NCI-H82 treated with DMSO at 0.1 percent for 48 hours (cell line): Measurements from ENCODE around the gene PSMD7.

Source experiments
- DNase-seq: peaks from one replicate; lab custom pipeline; 2025; ENCODE audit not compliant: unreplicated experiment; lab: John Stamatoyannopoulos, UW

PSMD7 gene

DNA sequence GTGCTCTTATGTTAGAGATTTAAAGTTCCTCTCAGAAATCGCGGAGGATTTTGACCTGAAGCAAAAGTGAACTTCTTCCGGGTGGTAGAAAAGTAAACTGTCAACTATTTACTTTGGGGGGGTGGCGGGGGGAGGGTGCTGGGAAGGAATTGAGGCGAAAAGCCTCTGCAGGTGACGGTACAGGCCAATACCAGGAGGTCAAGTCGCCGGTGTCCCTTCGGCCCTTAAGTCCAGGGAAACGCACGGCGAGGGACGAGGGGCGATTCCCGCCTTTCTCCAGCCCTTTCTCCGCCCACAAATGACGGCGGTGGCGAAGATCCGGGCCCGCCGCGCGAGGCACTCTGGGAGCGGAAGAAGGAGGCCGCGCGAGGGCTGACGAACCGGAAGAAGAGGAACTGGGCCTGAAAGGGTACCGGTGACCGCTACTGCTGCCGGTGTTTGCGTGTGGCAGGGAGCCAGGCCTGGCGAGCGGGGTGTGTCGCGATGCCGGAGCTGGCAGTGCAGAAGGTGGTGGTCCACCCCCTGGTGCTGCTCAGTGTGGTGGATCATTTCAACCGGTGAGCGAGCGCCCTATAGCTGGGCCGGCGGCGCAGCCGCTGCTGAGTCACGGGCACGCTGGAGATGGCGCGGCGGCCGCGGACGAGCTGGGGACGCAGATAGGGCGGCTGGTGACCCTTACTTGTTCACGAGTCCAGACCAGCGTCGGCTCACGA is at the start of gene PSMD7:
Gene PSMD7 (plus strand): TSS at position 383 of the 713 bp plus-strand sequence. CDS start 101 bp downstream, at position 484.
- DNase-seq = peak; percentile 60

DNA sequence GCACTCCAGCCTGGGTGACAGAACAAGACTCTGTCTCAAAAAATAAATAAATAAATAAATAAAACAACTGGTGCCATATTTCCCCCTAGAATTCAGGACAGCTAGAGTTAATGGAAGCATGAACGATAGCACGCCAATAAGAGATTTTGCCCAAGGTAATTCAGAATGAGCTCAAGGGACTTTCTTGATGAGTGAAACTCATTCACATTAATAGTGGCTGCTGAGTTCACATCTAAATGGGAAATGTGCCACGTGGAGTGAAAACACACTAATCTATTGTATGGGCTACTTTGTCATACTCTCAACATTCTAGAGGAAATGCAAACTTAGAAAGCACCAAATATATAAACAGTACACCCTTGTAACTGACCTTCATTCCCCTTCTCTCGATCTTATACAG is 47.4 kb upstream of the PSMD7 start:
- DNase-seq = no peak

DNA sequence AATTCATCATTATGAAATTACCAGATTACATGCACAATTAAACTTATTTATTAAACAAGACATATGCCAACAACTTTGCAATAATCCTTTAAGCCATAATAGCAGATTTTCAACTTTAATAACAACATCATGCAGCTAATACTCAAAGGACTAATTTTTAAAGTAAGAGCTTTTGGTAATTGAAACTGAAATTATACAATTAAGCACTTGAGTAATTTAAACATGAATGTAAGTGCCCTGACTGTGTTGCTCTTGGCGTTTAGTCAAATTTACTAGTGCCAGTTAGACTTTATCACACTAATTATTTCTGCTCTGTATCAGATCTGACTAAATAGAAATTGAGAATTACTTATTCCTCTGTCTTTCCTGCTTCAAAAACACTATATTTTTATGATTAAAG is 46.8 kb upstream of the PSMD7 start:
- no peak for DNase-seq

DNA sequence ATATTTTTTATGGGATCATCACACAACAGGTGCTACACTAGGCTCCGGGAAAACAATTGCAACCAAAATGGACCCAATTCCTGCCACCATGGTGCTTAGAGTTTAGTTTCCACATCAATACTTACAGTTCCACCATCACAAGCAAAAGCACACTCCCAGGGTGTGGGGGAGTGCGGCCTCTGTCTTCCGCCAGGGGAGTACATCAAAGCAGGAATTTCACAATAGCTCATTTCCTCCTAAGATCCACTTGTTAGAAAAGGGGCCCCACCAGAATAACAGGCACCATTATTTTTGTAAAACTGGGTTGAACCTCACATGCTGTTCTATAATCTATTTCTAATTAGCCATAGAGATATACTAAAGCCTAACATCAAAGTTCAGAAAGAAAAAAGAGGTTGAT is 44.3 kb upstream of the PSMD7 start:
- no peak for DNase-seq

DNA sequence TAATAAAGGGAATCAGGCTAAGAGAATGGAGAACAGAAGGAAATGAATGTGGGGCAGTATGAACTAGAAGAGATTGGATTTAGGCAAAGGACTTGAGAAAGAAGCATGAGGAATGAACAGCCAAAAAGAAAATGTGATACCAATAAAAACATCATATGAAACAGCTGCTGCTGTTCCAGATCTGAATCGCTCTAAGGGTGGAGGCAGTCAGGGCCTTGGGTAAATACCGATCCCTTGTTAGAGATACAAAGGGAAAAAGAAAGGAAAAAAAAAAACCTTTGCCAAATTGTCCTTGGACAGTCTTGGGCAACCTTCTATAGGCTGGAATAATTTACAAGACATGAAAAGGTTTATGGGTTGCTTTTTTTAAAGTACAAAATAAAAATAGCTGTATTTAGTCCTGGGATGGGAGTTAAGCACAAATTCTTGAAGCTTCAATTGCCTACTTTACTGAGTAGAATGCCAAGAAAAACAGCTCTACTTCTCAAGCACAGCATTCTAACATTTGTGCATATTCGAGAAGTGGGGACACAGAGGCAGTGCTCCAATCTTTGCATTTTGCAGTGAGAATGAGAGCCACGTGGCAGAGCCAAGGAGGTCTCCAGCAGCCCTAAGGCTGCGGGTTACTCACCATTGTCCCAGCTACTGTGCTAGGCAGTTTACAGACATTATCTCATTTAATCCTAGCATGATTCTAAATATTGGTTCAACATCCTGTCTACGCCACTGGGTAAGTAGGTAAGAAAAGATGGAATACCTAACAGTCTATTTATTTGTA is 43.3 kb upstream of the PSMD7 start:
- no peak for DNase-seq

DNA sequence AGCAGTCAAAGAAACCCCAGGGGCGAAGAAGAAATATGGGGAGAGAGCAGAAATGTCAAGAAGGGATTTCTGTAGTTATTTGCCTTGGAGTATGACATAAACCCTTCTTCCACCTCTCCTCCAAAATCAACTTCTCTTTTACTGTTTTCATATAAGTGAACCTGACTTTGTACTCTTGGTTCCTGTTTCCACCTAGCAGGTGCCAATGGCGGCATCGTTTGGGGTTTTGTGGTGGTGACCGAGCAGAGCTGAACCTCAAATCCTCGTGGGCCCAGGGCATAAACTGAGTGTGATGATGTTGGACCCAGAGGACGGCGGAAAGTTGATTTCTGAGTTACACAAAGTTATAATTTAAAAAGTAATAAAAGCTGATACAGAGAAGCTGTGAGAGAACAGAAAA is 39.6 kb upstream of the PSMD7 start:
- DNase-seq = no peak

DNA sequence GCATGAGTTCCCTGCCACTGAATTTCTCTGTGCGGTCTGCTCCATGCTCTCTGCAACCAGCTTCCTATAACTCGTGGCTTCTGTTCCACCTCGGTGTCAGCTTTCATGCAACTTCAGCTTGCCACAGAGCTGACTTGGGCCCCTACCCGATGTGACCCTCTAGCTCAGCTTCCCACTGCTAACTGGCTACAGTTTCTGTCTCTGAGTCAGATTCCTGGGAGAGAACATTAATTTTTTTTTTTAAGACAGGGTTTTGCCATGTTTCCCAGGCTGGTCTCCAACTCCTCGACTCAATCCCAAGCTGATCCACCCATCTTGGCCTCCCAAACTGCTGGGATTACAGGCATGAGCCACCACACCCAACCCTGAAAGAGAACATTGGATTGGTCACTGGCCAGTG is 35.5 kb upstream of the PSMD7 start:
- DNase-seq = no peak

DNA sequence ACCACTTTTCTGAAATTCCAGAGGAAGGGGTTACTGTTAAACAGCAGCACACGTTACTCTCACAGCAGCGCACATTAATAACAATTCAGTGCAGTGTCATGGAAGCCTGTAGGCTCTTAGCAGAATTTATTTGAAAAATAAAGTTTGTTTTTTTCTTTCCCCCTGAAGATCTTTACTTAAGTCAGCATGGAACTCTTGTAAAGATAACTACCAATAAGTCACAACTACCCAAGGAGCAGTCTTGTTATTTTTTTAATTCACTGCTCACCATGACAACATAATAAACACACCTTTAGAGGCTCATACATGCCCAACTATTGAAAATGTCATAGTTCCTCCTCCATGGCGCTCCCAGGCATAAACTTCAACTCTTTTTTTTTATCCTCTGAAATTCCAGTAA is 31.8 kb upstream of the PSMD7 start:
- DNase-seq = no peak

DNA sequence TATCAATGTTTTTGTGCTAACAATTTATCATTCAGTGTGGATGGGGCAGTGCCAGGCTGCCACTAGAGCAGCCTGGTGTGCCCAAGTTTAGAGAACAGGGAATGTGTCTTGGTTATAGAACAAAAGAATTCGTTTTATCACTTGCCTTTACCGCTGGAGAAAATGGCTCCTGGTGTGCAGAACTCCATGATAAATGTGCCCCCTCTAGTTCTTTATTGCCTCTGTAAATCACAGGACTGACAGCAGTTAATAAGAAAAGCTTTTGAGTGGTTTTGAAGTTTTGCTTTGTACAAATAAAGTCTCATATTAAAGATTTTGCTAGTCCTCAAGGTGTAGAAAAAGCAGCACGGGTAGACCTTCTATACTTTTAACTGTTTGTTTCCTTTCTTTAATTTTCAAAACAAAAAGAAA is 28.2 kb upstream of the PSMD7 start:
- DNase-seq = no peak

DNA sequence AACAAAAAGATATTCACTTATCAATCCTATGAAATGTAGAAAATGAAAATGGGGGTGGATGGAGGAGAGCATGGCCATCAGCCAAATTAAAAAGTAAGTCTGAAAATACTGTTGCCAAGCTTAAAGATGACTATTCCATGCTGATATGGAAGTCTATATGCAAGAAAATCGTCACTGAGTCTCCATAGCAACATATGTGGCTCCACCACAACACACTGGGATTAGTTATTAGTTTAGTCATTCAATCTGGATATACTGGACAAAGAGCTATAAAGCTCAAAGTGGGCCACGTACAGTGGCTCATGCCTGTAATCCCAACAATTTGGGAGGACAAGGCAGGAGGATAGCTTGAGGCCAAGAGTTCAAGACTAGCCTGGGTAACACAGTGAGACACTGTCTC is 24.7 kb upstream of the PSMD7 start:
- no peak for DNase-seq

DNA sequence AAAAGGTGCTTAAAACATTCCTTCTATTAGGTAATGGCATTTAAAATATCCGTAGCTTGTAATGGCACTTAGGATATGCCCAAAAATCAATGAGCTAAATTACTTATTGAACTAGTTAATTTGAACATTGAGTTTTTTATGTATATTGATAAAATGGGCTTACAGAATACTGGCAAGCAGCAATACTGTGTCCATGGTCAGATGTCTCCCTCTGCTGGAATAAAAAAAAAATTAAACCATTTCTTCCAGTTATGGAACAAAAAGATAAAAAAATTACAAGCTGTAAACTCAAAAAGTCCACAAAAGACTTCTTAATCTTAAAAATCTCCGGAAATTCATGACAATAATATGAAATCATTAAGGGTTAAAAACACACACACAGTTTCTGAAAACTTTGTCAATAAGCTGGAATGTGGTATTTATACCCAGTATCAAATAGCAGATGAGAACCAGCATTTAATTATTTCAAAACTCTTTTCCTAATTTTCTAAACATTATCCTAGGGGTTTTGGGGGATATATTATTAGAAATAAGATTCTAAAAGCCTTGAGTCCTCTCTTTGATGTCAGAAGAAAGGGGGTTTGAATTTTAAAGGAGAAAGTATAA is 21.5 kb upstream of the PSMD7 start:
- no peak for DNase-seq

DNA sequence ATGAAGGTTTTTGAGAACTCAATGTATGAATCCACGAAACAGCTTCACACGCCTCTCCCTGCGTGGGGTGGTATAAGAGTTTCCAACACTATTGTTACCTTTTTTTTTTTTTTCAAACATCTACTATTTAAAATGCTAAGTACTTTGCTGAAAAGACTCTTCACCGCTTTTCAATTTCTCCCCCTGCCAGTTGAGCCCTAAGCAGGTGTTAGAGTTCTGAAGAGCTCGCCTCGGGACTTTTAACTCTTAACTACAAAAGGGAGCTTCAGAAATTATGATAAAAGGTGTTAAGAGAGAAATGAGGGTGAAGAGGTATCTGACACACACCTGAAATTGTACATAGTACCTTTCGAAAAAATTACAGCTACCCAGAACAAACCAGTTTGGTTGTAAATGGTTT is 20.9 kb upstream of the PSMD7 start:
- DNase-seq = no peak

DNA sequence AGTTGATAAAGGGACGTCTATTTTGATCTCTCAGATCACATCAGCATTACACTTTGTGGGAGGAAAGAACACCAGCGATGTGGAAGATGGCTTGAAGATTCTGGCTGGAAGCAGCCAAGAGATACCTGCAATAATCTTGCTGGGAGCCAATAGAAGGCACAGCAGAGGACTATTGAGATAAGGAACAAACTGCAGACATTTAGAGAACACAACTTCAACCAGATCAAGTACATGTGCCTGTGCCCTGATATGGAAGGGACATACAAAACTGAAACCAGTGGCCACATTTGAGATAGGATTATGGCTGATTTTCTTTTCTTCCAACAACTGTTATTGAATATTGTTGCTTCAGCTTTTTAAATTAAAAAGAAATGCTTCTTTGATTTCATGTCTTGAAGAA is 18.6 kb upstream of the PSMD7 start:
- DNase-seq = no peak

DNA sequence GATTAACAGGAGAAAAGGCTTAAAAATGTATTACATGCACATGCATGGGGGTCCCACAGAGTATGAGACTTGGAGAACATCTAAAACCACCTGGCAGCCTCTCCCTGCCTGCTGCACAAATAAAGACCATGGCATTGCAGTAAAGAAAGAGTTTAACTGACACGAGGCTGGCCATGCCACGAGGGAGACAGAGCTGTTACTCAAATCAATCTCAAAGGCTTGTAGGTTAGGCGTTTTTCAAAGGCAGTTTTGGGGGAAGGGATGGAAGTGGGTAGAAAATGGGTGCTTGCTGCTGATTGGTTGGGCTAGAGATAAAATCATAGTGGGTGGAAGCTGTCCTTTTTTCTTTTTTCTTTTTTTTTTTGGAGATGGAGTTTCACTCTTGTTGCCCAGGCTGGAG is 17.3 kb upstream of the PSMD7 start:
- no peak for DNase-seq

DNA sequence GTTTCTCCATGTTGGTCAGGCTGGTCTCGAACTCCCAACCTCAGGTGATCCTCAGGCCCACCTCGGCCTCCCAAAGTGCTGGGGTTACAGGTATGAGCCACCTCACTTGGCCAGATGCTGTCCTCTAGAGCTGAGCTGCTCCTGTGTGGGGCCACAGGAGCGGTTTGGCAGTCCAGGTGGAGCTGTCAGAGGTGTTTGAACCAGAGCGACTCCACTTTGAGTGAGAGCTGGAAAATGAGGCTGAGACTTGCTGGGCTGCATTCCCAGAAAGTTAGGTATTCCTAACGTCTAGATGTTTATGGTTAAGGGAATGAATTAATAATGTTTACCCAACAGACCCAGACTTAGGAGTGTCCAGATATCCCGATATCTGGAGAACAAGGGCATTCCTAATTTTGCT is 16.8 kb upstream of the PSMD7 start:
- DNase-seq = no peak

DNA sequence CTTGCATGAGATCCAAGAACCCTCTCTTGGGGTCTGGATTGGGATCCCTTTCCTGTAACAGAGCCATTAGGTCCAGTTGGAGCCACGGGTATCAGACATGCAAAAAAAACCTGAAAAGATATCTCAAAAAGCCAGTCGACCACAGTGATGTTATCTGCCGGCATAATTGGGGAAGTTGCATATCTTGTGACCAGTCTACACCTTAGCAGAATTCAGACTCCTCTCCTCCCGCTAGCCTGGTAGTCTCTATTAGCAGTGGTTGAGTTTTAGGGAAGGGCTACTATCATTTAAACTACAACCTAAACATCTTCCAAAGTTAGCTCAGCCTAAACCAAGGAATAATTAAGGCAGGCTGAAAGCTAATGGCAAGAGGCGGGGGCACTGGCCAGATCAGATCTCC is 16.2 kb upstream of the PSMD7 start:
- DNase-seq = no peak

DNA sequence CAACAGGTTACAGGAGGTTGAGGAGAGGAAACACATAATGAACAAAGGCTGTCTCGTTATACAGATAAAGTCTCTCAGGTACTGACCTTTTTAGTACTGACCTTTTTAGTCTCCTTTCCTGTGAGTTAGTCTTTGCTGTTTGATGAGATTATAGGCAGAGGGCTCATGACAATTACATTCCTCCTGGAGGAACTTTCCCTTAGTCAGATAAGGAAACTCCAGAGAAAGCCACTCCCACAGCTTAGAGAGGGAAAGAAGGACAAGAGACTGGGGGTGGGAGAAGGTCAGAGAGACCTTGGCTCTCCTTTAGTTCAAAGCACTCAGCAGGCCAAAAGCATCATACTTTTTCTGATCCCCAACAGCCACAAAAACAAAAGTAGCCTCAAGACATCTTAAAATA is 15.3 kb upstream of the PSMD7 start:
- no peak for DNase-seq

DNA sequence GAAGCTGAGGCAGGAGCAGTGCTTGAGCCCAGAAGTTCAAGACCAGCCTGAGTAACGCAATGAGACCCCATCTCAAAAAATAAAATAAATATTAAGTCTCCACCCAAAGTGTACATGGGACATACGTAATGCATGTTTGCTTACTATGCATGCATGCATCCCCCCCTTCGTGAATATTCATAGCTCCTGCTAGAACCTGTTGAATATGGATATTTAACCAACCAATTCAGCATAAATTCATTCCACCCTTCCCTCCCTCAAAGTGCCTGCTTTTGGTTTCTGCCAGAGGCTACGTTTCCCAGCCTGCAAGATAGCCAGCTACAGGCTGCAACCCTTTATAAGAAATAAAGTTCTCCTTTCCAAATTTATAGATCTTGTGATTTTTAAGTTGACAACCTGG is 12.9 kb upstream of the PSMD7 start:
- no peak for DNase-seq

DNA sequence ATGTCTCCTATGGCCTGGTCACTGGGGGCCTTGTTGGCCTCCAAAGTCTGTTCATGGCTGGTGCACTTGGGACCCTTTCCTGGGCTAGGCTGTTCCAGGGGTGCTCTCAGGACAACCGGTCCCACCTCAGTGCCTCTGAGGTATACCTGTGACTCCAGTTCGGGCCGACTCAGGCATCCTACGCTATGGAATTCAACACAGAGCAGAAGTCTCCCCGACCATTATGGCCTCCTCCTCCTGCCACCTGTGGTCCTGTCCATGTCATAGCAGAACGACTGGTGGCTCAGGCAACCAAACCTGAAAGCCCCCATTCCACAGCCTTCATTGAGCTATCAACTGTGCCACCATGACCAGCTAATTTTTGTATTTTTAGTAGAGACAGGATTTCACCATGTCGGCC is 8.5 kb upstream of the PSMD7 start:
- DNase-seq = no peak

DNA sequence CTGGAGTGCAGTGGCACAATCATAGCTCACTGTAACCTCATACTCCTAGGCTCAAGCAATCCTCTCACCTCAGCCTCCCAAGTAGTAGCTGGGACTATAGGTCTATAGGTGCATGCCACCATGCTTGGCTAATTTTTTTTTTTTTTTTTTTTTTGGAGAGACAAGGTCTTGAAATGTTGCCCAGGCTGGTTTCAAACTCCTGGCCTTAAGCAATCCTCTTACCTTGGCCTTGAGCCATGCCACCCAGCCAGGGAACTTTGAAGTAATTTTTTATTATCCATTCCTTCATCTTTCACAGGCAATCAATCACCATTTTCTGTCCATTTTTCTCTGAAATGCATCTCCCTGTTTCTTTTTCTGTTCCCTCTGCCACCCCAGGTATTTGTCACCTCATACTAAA is 6.3 kb upstream of the PSMD7 start:
- DNase-seq = no peak

DNA sequence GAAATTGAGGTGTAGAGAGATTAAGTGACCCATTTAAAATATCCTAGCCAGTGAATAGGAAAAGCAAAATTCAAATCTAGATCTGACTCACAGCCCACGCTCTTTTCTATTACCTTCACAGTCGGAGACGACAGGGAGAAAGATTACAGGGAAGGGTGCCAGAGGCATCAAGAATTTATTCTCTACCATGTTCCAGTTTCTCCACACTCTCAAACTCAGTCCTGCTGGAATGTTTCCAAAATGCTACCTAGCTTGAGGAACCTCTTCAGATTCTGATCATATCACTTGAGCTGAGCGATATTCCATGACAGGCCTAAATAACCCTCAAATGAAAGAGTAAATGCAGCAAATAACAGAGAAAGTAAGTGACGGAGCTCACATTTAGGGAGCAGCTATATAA is 5.4 kb upstream of the PSMD7 start:
- DNase-seq = no peak

DNA sequence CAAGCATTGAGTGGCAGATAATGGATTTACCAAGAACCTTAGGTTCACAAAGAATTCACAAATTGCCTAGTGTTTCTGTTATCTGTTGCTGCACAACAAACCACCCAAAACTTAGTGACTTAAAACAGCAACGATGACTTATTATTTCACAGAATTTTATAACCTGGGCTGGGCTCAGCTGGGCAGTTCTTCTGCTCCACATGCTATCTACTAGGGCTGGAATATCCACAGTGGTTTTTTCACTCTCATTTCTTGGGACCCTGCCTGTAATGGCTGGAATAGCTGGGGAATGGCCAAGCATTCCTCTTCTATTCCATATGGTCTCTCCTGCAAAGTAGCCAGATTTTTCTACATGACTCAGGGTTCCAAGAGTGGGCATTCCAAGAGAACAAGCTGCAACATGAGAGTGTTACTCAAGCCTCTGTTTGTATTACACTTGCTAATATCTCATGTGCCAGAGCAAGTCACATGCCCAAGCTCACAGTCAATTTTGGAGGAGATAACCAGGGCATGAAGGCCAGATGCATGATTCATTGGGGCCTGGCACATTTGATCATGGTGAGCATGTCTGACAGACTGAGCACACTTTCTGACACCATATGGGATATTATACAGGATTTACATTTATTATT is 4.9 kb upstream of the PSMD7 start:
- DNase-seq = no peak
